NK-92 (cell line): Measurements from ENCODE around the gene FOXP3.

Experiments
- DNase-seq: peaks from one replicate; lab custom pipeline; 2025; ENCODE audit not compliant: unreplicated experiment; lab: John Stamatoyannopoulos, UW

The FOXP3 gene

DNA sequence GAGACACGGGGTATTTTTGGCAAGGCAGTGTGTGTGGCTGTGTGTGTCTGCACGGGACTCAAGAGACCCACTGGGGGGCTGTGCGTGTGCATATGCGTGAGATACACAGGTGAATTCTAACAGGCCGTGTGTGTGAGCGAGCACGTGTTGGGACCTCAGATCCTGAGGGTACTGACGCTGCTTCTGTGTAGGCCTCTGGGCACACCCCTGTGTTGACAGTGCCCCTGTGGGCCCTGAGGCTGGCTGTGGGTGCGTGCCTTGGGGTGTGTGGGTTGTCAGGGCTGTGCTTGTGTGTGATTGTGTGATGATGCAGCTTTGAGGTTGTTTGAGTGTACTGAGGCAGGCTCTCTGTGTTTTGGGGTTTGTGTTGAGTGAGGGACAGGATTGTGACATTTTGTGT lies 13.9 kb downstream of the FOXP3 start:
- DNase-seq, result no peak

DNA sequence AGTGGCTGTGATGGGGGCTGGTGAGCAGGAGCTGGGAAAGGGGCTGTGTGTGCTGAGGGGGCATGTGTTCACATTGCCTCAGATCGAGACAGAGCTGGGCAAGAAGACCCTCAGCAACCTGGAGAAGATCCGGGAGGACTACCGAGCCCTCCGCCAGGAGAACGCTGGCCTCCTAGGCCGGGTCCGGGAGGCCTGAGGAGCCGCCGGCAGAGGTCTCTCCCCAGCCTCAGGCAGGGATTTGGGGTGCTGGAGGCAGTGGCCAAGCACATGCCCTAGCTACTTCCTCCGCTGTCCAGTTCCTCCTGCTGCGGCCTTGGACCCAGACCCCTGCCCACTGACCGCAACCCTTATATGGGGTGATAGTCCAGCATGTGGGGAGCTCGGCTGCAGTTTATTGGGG lies 14.4 kb downstream of the FOXP3 start:
- DNase-seq, result no peak

DNA sequence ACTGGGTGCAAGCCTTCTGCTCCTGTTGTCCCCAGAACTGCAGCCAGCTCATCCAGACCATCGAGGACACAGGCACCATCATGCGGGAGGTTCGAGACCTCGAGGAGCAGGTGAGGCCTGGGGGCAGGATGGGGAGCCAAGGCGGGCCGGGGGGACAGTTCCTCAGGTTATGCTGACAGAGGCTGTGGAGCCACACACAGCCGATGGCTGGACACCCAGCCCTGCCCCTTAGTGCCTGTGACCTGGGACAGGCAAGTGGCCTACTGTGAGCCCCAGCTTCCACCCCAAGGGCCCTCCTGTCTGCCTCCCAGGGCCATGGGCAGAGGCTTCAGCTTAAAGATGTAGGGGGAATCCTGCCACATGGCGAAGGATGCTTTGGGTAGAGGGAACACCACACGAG lies 14.9 kb downstream of the FOXP3 start:
- DNase-seq, result no peak

DNA sequence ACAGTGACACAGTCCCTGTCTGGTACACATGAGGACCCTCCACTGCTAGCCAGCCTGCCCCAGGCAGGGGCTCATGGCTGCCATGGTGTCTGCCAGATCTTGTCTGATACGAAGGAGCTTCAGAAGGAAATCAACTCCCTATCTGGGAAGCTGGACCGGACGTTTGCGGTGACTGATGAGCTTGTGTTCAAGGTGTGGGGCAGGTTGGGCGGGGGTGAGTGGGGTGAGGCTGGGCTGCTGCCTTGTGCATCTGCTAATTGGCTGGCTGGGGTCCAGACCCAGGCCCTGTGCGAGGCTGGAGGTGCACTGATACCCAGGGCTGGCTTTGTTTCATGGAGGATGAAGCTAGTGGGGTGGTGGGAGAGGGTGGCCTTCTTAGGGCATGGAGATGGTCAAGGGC lies 15.4 kb downstream of the FOXP3 start:
- DNase-seq, result no peak

DNA sequence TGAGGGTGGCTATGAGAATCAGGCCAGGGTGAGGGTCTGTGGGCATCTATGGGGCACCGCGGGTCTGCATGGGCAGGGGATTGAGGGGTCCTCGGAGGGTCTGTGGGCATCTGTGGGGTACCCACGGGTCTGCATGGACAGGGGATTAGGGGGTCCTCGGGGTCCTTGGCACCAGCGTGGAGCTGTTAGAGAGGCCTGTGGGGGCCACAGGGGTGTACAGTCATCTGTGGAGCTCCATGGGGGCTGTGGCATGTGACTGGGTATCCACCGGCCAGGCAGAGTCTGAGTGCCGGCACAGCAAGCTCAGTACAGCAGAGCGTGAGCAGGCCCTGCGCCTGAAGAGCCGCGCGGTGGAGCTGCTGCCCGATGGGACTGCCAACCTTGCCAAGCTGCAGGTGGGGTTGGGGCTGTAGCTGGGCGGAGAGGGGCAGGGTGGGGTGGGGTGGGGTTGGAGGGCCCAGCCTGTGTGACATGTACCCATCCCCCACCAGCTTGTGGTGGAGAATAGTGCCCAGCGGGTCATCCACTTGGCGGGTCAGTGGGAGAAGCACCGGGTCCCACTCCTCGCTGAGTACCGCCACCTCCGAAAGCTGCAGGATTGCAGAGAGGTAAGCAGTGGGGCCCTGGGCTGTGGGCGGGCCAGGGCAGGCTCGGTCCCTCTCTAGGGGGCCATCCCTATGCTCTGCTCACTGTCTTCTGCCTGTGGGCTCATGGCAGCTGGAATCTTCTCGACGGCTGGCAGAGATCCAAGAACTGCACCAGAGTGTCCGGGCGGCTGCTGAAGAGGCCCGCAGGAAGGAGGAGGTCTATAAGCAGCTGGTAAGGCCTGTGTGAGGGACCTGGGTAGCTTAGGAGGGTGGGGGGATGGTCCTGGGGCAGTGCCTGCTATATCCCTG lies 16.3 kb downstream of the FOXP3 start:
- DNase-seq, result no peak

DNA sequence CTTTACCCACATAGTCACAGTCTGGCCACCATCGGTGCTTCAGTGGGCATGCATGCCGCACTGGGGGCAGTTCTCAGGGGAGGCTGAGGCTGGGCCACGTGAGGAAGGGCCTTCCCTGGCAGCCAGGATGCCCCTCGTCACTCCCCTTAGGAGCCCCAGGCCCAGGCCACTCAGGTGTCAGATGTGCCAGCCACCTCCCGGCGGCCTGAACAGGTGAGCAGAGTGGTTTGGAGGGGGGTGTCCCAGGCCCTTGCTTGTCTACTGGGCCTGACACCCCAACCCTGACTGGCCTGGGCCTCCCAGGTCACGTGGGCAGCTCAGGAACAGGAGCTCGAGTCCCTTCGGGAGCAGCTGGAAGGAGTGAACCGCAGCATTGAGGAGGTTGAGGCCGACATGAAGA lies 17.2 kb downstream of the FOXP3 start:
- DNase-seq, result no peak

DNA sequence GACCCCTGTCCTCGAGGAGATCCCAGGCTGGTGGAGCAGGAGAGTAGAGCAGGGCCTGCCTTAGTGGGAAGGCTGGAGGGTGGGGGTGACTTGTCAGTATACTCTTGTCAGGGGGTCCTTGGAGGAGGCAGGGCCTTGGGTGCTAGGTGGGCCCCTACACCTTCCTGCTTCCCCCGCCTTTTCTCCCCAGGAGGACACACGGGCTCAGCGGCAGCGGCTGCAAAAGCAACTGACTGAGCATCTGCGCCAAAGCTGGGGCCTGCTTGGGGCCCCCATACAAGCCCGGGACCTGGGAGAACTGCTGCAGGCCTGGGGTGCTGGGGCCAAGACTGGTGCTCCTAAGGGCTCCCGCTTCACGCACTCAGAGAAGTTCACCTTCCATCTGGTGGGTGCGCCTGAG lies 18.0 kb downstream of the FOXP3 start:
- DNase-seq, result no peak

DNA sequence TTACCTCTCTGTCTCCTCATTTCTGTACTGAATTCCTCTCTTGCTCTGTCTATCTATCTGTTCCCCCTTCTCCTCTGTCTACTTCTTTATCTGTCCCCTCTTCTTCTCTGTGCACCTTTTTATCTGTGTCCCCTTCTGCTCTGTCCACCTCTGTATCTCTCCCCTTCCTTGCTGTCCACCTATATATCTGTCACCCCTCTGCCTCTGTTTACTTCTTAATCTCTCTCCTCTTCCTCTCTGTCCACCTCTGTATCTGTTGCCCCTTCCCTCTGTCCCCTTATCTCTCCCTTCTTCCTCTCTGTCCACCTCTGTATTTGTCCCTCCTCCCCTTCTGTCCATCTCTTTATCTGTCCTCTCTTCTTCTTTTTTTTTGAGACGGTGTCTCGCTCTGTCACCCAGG lies 20.3 kb downstream of the FOXP3 start:
- no peak for DNase-seq

DNA sequence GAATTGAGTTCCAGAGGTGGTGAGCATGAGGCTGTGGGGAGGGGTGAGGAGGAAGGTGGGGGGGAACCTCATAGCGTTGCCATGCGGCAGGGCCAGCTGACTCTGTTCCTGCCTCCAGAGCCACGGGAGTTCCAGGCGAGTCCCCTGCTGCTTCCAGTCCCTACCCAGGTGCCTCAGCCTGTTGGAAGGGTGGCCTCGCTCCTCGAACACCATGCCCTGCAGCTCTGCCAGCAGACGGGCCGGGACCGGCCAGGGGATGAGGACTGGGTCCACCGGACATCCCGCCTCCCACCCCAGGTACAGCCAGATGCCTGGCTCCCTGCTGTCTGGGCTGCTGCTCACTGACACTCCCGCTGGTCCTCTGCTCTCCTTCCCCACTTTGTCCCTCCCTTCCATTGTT lies 21.3 kb downstream of the FOXP3 start:
- no peak for DNase-seq

DNA sequence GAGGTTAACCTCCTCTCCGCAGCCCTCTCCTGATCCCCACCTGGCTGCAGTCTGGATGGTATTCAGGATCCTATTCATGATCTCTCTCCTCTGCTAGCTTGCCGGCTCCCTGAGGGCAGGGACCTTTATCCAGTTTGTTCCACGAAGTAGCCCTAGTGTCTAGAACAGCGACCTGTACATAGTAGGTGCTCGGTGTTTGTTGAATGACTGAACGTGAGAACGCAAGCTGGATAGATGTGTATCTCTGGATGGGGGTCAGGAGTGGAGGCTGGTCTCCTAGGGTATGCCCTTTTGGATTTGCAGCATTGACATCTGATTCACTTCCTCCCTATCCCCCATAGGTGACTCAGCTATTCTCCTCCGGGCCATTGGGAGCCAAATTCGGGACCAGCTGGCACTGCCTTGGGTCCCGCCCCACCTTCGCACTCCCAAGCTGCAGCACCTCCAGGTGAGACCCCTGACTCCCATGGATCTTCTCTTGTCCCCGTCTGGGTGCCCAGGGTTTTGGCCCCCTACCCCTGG lies 21.9 kb downstream of the FOXP3 start:
- DNase-seq, result no peak

DNA sequence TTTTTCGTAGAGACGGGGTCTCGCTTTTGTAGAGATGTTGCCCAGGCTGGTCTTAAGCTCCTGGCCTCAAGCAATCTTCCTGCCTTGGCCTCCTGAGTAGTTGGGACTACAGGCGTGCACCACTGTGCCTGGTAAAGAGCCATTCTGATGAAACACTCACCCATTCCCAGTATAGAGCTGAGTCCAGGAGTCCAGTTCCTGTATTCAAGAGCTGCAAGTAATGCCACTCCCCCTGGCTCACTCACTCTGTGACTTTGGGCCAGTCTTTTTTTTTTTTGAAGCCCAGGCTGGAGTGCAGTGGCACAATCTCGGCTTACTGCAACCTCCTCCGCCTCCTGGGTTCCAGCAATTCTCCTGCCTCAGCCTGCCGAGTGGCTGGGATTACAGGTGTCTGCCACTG lies 25.8 kb downstream of the FOXP3 start:
- no peak for DNase-seq

DNA sequence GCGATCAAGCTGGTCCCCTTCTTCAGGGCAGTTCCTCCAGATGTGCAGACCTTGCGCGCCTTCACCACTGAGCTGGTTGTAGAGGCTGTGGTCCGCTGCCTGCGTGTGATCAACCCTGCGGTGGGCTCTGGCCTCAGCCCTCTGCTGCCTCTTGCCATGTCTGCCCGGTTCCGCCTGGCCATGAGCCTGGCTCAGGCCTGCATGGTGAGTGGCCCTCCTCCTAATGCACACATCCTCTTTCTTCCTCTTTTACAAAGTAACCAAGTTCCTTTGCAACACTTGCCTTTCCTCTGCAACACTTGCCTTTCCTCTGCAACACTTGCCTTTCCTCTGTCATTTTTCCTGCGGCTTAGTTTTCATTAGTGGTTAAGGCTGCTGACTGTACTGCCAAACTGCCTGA lies 27.4 kb downstream of the FOXP3 start:
- no peak for DNase-seq

DNA sequence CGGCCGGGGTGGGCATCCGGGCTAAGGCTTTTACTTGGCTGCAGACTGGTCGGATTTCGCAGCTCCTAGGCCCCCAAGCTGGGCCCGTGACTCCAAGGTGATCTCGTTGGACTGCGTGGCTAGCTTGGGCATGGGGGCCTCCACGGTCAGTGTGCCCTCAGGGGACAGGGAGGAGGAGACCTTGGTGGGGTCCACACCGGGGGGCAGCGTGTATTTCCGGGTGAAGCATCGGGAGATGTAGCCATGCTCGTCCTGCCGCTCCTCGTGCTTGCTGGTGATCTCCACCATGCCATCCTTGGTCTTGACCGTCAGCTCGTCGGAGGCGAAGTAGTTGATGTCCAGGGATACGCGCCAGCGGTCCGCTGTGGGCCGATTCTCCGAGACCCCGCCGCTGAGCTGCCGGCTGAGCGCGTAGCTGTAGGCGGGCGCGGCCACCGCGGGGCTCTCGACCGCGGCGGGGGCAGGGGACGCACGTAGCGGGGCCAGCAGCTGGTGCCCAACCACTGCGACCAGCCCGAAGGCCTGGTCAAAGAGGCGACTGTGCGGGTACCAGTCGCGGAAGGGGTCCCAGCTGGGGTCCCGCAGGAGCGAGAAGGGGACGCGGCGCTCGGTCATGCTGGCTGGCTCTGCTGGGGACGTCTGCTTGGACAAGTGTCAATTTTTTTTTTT lies 30.5 kb downstream of the FOXP3 start:
- no peak for DNase-seq

DNA sequence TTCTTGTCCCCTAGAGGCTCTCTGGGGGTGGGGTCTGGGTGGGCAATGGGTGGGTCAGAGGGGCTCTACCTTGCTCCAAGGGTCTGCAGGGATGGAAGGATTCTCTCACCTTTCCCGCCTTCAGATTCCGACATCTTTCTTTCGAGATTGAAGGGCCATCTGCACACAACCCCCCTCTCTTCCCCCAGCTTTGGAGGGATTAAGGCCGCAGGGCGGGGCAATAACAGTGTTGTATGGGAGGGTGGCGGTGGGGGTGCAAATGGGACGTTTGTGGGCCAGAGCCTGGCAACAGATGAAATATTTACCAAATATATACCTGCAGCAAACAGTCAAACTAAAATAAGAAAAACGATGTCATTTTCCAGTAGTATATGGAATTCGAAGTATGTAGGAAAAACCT lies 31.3 kb downstream of the FOXP3 start, which contains the start of gene CACNA1F:
Gene CACNA1F (minus strand): TSS at position 165 of the 400 bp plus-strand sequence. CDS start 31 bp downstream, at position 134.
- no peak for DNase-seq

DNA sequence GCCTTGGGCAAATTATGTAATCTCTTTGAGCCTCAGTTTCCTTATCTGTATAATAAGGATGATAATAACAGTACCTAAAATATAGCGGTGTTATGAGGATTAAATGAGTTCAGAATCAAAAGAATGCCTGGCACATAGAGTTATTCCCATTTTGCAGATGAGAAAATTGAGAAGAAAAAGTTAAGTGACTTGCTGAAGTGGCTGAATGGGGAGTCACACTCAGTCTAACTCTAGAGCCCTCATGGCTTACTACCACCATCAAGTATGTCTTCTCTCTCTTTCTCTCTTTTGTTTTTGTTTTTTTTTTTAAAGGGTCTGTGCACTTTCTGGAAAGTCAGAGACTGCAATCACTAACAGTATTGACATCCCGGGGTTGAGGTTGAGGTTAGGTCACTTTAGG lies 32.0 kb downstream of the FOXP3 start:
- no peak for DNase-seq

DNA sequence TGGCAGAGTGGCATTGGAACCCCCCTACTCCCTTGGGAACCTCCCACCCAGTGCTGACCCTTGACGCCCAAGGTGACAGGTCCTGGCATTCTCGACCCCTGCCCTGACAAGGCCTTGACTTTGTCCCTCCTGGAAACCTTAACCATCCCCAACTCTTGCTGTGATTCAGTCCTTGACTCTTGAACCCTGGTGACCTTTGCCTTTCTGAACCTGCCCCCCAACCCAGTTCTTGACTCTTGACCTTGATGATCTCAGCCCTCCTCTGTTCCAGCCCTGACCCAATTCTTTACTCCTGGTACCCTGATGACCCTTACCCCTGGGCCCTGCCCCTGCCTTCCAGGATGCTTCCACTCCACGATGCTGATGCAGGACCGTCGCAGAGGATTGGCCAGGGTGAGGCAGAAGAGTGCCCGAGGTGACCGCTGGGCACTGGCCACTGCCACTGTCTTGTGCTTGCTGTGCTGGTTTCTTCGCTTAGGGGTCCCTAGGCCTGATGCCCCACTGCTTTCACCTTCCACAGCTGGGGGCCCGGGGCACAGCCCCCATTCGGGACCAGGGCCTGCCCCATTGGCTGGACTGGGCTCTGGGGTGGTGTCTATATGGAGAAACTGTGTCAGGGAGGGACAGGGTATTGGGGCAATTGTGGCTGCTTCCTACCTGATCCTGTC lies 33.0 kb downstream of the FOXP3 start:
- no peak for DNase-seq

DNA sequence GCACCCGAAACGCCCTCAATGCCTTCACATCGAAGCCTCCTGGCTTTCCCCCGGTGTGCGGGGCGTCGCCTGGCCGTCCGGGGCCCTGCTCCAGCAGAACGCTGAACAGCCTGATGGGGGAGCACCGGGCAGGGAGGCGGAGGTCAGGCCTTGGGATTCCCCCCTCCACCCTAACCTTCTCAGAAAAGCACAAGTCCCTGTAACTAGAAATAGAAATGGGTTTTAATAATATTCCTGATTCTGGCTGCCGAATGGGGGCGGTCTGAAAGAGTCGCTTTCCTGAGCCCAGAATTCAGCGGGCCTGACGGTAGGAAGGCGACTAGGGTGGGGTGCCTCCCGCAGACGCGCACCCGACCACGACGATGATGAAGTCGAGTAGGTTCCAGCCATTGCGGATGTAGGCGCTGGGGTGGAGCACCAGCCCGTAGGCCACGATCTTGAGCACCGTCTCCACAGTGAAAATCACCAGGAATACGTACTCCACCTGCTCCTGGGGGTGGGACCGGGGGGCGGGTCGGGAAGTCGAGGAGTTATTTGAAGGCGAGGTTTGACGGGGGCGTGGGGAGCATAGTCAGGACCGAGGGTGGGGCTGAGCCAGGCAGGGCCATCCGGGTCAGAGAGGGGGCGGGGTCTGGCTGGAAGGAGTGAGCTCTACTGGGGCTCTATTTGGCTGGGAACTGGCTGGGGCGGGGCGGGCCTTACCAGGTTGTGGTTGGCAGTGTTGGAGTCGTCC lies 33.8 kb downstream of the FOXP3 start:
- no peak for DNase-seq

DNA sequence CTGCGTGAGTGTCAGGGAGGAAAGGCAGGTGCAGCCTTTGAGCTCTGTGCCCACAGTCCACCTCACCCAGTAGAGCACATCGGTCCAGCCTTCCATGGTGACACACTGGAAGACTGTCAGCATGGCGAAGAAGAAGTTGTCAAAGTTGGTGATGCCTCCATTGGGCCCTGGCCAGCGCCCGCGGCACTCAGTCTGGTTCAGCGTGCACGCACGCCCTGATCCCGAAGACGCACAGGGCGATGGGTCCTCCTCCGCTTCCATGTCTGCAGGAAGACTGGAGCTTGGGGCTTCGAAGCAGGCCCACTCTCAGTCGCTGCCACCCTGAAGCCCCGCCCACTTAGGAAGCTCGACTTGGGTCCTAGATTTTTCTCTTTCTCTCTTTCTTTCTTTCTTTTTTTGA lies 36.3 kb downstream of the FOXP3 start:
- no peak for DNase-seq

DNA sequence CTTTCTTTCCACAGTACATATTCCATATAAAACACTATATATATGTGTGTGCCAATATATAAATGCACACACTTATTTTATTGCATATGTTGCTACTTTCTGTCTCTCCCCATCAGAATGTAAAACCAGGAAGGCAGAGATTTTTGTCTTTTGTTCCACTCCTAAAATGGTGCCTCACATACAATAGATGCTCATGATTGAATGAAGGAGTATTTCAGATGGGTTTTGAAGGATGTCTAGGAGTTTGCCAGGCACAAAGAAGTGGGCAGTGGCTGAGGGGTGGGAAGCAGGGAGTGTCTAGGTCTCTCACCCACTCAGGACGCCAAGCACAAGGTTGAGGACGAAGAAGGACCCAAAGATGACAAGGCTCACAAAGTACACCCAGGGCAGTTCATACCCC lies 36.8 kb downstream of the FOXP3 start:
- no peak for DNase-seq

DNA sequence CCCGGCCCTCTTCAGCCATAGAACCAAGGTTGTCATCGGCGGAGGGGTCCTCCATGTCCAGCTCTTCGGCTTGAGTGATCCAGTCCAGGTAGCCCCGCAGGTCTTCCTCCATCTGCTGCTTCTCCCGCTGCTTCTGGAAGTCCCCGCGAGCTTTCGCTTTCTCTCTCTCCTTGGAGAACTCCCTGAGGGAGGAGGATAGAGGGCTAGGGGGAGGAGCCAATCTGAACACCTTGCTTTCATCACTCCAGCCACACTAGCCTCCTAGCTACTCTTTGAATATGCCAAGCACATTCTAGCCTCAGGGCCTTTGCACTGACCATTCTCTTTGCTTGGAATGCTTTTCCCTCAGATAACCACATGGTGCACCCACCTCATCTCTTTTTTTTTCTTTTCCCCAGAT lies 37.6 kb downstream of the FOXP3 start:
- no peak for DNase-seq

DNA sequence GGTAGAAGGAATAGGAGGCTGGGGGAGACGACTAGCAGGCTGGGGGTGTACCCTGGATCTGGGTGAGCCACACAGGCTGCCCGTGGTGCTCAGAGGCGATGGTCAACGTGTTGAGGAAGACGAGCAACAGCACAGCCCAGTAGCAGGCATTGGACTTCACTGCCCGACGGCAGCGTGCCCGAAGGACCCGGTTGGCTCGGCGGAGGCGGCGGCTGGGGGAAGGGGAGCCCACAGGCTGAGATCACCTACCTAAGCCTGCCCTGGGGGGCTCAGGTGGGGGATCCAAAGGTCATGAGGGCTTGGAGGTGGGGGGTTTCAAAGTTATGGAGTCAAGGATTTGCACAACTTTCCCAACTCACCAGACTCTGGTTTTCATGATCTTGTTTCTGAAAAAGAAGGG lies 38.7 kb downstream of the FOXP3 start:
- DNase-seq, result no peak
